H9 (cell line): ENCODE results near the gene PLAA. TPM values are rescaled to one million over a fixed set of nuclear protein-coding genes. Genes with fewer than 3 reads are reported as not detected.

Source experiments
- DNase-seq: peaks from one replicate; pipeline ENCODE4 v3.0.0-alpha.2; 2017
- H2AFZ ChIP-seq: one replicate; pipeline ENCODE4 v1.6.1; 2013; ENCODE audit warnings: mild to moderate bottlenecking, low read length, control low read depth, moderate library complexity
- H2AK5ac ChIP-seq: 2 replicates; pipeline ENCODE4 v1.6.1; 2013; ENCODE audit warnings: low read length, control low read depth, mixed read lengths; ENCODE audit not compliant: insufficient read length
- H2BK120ac ChIP-seq: one replicate; pipeline ENCODE4 v1.6.1; 2013; ENCODE audit warnings: low read depth, mild to moderate bottlenecking, low read length, control low read depth, inconsistent platforms; ENCODE audit not compliant: poor library complexity, severe bottlenecking
- H2BK12ac ChIP-seq: 2 replicates; pipeline ENCODE4 v1.6.1; 2013; ENCODE audit warnings: low read length, control low read depth, mixed read lengths, low read depth; ENCODE audit not compliant: insufficient read length
- H2BK15ac ChIP-seq: 2 replicates; pipeline ENCODE4 v1.6.1; 2013; ENCODE audit warnings: low read depth, low read length, control low read depth
- H2BK20ac ChIP-seq: one replicate; pipeline ENCODE4 v1.6.1; 2013; ENCODE audit warnings: low read depth, mild to moderate bottlenecking, low read length, control low read depth, inconsistent platforms; ENCODE audit not compliant: poor library complexity, severe bottlenecking
- H2BK5ac ChIP-seq: 2 replicates; pipeline ENCODE4 v1.6.1; 2013; ENCODE audit warnings: low read length, control low read depth, mixed read lengths; ENCODE audit not compliant: insufficient read length
- H3K14ac ChIP-seq: 2 replicates; pipeline ENCODE4 v1.6.1; 2013; ENCODE audit warnings: low read length, control low read depth; ENCODE audit not compliant: insufficient read depth
- H3K18ac ChIP-seq: 2 replicates; pipeline ENCODE4 v1.6.1; 2013; ENCODE audit warnings: low read depth, mild to moderate bottlenecking, mixed read lengths, low read length, control low read depth; ENCODE audit not compliant: insufficient read length
- H3K23ac ChIP-seq: 2 replicates; pipeline ENCODE4 v1.6.1; 2013; ENCODE audit warnings: low read length, control low read depth, mixed read lengths, low read depth; ENCODE audit not compliant: insufficient read length
- H3K23me2 ChIP-seq: 2 replicates; pipeline ENCODE4 v1.6.1; 2013; ENCODE audit warnings: low read depth, mild to moderate bottlenecking, mixed read lengths, low read length, control low read depth; ENCODE audit not compliant: insufficient read length, poor library complexity, severe bottlenecking
- H3K27ac ChIP-seq: 2 replicates; pipeline ENCODE4 v1.5.1; 2013; ENCODE audit warnings: low read length, control low read depth, mixed read lengths, low read depth; ENCODE audit not compliant: insufficient read length
- H3K27me3 ChIP-seq: 2 replicates; pipeline ENCODE4 v1.6.1; 2013; ENCODE audit warnings: low read length, control low read depth, inconsistent platforms; ENCODE audit not compliant: insufficient read depth
- H3K4ac ChIP-seq: 2 replicates; pipeline ENCODE4 v1.6.1; 2013; ENCODE audit warnings: low read depth, mild to moderate bottlenecking, control low read depth, inconsistent platforms, low read length, moderate library complexity
- H3K4me1 ChIP-seq: 2 replicates; pipeline ENCODE4 v1.6.1; 2013; ENCODE audit warnings: low read length, control low read depth, inconsistent platforms; ENCODE audit not compliant: insufficient read depth
- H3K4me2 ChIP-seq: 2 replicates; pipeline ENCODE4 v1.6.1; 2013; ENCODE audit warnings: low read length, control low read depth, mixed read lengths; ENCODE audit not compliant: insufficient read length, insufficient read depth
- H3K56ac ChIP-seq: 2 replicates; pipeline ENCODE4 v1.6.1; 2013; ENCODE audit warnings: low read depth, mild to moderate bottlenecking, mixed read lengths, low read length, control low read depth; ENCODE audit not compliant: insufficient read length
- H3K79me1 ChIP-seq: 2 replicates; pipeline ENCODE4 v1.6.1; 2013; ENCODE audit warnings: low read depth, mild to moderate bottlenecking, moderate library complexity, low read length, control low read depth, inconsistent platforms; ENCODE audit not compliant: insufficient read depth, poor library complexity, severe bottlenecking
- H3K79me2 ChIP-seq: 2 replicates; pipeline ENCODE4 v1.6.1; 2013; ENCODE audit warnings: low read length, control low read depth, inconsistent platforms; ENCODE audit not compliant: insufficient read depth
- H3K9ac ChIP-seq: 2 replicates; pipeline ENCODE4 v1.6.1; 2013; ENCODE audit warnings: low read length, control low read depth, mixed read lengths; ENCODE audit not compliant: insufficient read length; ENCODE audit errors: extremely low read depth
- H3K9me3 ChIP-seq: one replicate; pipeline ENCODE4 v1.6.1; 2013; ENCODE audit warnings: low read depth, low read length, inconsistent platforms; ENCODE audit not compliant: control insufficient read depth
- H3T11ph ChIP-seq: one replicate; pipeline ENCODE4 v1.6.1; 2013; ENCODE audit warnings: mild to moderate bottlenecking, low read length, control low read depth, inconsistent platforms
- H4K20me1 ChIP-seq: one replicate; pipeline ENCODE4 v1.6.1; 2013; ENCODE audit not compliant: control insufficient read depth, insufficient read length, insufficient read depth
- H4K5ac ChIP-seq: 2 replicates; pipeline ENCODE4 v1.6.1; 2013; ENCODE audit warnings: low read depth, mild to moderate bottlenecking, mixed read lengths, low read length, control low read depth; ENCODE audit not compliant: insufficient read length
- H4K8ac ChIP-seq: replicated peaks from 2 replicates; pipeline ENCODE4 v1.6.1; 2013; ENCODE audit warnings: low read length, control low read depth, mixed read lengths, low read depth; ENCODE audit not compliant: insufficient read length
- H4K91ac ChIP-seq: 2 replicates; pipeline ENCODE4 v1.6.1; 2013; ENCODE audit warnings: low read depth, mild to moderate bottlenecking, moderate library complexity, mixed read lengths, low read length, control low read depth; ENCODE audit not compliant: insufficient read length
- H3K27ac Mint-ChIP-seq, 3 experiments: 2 replicates in 2 of 3; 3 replicates in 1 of 3; pipeline ENCODE4 v1.8.0; 2020 to 2021; ENCODE audit warnings: mixed read lengths in 3 of 3, mild to moderate bottlenecking in 1 of 3, moderate library complexity in 1 of 3
- H3K27me3 Mint-ChIP-seq: 2 replicates; pipeline ENCODE4 v1.8.0; 2021; ENCODE audit warnings: low read depth, mild to moderate bottlenecking, moderate library complexity, mixed read lengths
- H3K36me3 Mint-ChIP-seq, 3 experiments: 2 replicates in 2 of 3; 3 replicates in 1 of 3; pipeline ENCODE4 v1.8.0; 2020 to 2021; ENCODE audit warnings: low read depth in 3 of 3, mixed read lengths in 3 of 3; ENCODE audit not compliant: insufficient read depth in 1 of 3
- H3K4me1 Mint-ChIP-seq, 2 experiments: 2 replicates each; pipeline ENCODE4 v1.8.0; 2020; ENCODE audit warnings: mixed read lengths in 2 of 2
- H3K4me3 Mint-ChIP-seq, 2 experiments: 2 replicates in 1 of 2; 3 replicates in 1 of 2; pipeline ENCODE4 v1.8.0; 2020 to 2021; ENCODE audit warnings: mild to moderate bottlenecking in 2 of 2, mixed read lengths in 2 of 2, moderate library complexity in 1 of 2
- H3K9me3 Mint-ChIP-seq, 2 experiments: 2 replicates in 1 of 2; 3 replicates in 1 of 2; pipeline ENCODE4 v1.8.0; 2020; ENCODE audit warnings: mild to moderate bottlenecking in 2 of 2, mixed read lengths in 2 of 2, moderate library complexity in 1 of 2
- CTCF ChIP-seq: fragments of 200-600 bp; sonication (generic); conservative IDR thresholded peaks from 3 replicates; pipeline ENCODE4 v1.8.0; 2021; ENCODE audit warnings: antibody characterized with exemption, mild to moderate bottlenecking
- WGBS: extraction: QIAGEN DNeasy Blood & Tissue Kit; methylation state at CpG from one replicate; pipeline ENCODE4 v1.1.7; 2013; ENCODE audit warnings: missing lambda C conversion rate, low lambda C conversion rate, mixed read lengths; ENCODE audit not compliant: insufficient read length; ENCODE audit errors: extremely low coverage; 5-methylcytosine and 5-hydroxymethylcytosine counted together
- total RNA-seq: library from RNA; stranded (reverse); gene quantifications from 2 replicates; pipeline ENCODE4 v1.2.1, GENCODE V29; 2021

Gene PLAA
- total RNA-seq, 1 experiment from 2014 or later, result 65.0 TPM

GRCh38 chr9:26973989-26974388 is 26.9 kb upstream of the PLAA start:
- H4K8ac ChIP-seq, result no peak overlapping the region
- H3K27me3 ChIP-seq, result no peaks in the 10 kb centered on the region
- Mint-ChIP-seq H3K9me3 (peaks cover 0 to 8% of the 10 kb centered on the region in 2 experiments; a peak in 3 of 5 replicates), H3K27ac (peak overlapping the region in 1 of 3 experiments; percentile 8; a peak in 2 of 7 replicates), H3K36me3 (peaks cover 0 to 24% (median 0%) of the 10 kb centered on the region in 3 experiments; a peak in 2 of 7 replicates), H3K4me3 (no peak overlapping the region), H3K4me1 (peaks cover 28 to 29% of the 10 kb centered on the region in 2 experiments), H3K27me3 (no peaks in the 10 kb centered on the region)
- H2AK5ac ChIP-seq, result no peak overlapping the region
- no peak overlapping the region for H3K18ac ChIP-seq
- H2BK15ac ChIP-seq, result no peak overlapping the region
- no peak overlapping the region for H3K4me2 ChIP-seq
- no peak for TF ChIP-seq CTCF
- H4K91ac ChIP-seq, result no peak overlapping the region
- no peaks in the 10 kb centered on the region for H3K79me2 ChIP-seq
- H3K23me2 ChIP-seq, result no peaks in the 10 kb centered on the region
- H2AFZ ChIP-seq, result no peak overlapping the region
- H3K9ac ChIP-seq, result no peak overlapping the region
- H3K4ac ChIP-seq, result no peak overlapping the region
- WGBS, result no CpG with 5 or more reads among the region's 5 CpGs
- no peaks in the 10 kb centered on the region for H4K20me1 ChIP-seq
- no peaks in the 10 kb centered on the region for H3K79me1 ChIP-seq
- no peak for DNase-seq
- no peak overlapping the region for H2BK20ac ChIP-seq
- H2BK120ac ChIP-seq, result no peak overlapping the region
- H3K23ac ChIP-seq, result no peak overlapping the region
- no peak overlapping the region for H2BK12ac ChIP-seq
- peaks cover 3% of the 10 kb centered on the region; the same call in 1 of the 2 replicates for H3K4me1 ChIP-seq
- H3K56ac ChIP-seq, result no peak overlapping the region
- no peak overlapping the region for H4K5ac ChIP-seq
- H3T11ph ChIP-seq, result no peak overlapping the region
- H2BK5ac ChIP-seq, result no peak overlapping the region
- no peaks in the 10 kb centered on the region for H3K9me3 ChIP-seq
- no peak overlapping the region for H3K14ac ChIP-seq
- no peak overlapping the region for H3K27ac ChIP-seq
